Measurements from ENCODE around the gene MICOS13.

The MICOS13 gene

GRCh38 chr19:5652261-5652660, 28.1 kb downstream of the MICOS13 start:
- TF ChIP-seq POLR2A (IDR thresholded peaks at IDR 0.05; ENCODE audit: low read depth, low read length) = no peak
- DNase-seq (ENCODE audit: insufficient read length, low spot score) (no peak), FAIRE-seq (no peak)

- no peak for DNase-seq (ENCODE audit: insufficient read length, low spot score)
- no peak for TF ChIP-seq POLR2A (IDR thresholded peaks at IDR 0.05; ENCODE audit: low read depth, low read length)
- FAIRE-seq = no peak
Observed at GRCh38 chr19:5651361-5651760, 29.0 kb downstream of the MICOS13 start.

GRCh38 chr19:5648464-5648863, 31.9 kb downstream of the MICOS13 start:
- DNase-seq (ENCODE audit: insufficient read length, low spot score) (no peak), FAIRE-seq (no peak)
- TF ChIP-seq POLR2A (IDR thresholded peaks at IDR 0.05; ENCODE audit: low read depth, low read length) = no peak

GRCh38 chr19:5646703-5647102, 33.6 kb downstream of the MICOS13 start:
- TF ChIP-seq POLR2A (IDR thresholded peaks at IDR 0.05; ENCODE audit: low read depth, low read length) = no peak
- FAIRE-seq = no peak
- no peak for DNase-seq (ENCODE audit: insufficient read length, low spot score)

- FAIRE-seq (no peak), DNase-seq (ENCODE audit: insufficient read length, low spot score) (no peak)
- no peak for TF ChIP-seq POLR2A (IDR thresholded peaks at IDR 0.05; ENCODE audit: low read depth, low read length)
Observed at GRCh38 chr19:5645409-5645808, 34.9 kb downstream of the MICOS13 start.

GRCh38 chr19:5644037-5644436, 36.3 kb downstream of the MICOS13 start:
- DNase-seq (ENCODE audit: insufficient read length, low spot score) (no peak), FAIRE-seq (no peak)
- TF ChIP-seq POLR2A (IDR thresholded peaks at IDR 0.05; ENCODE audit: low read depth, low read length) = no peak

GRCh38 chr19:5643060-5643459, 37.3 kb downstream of the MICOS13 start:
- DNase-seq (ENCODE audit: insufficient read length, low spot score) = no peak
- TF ChIP-seq POLR2A (IDR thresholded peaks at IDR 0.05; ENCODE audit: low read depth, low read length) = no peak
- FAIRE-seq = no peak

GRCh38 chr19:5642204-5642603, 38.1 kb downstream of the MICOS13 start:
- no peak for FAIRE-seq
- no peak for TF ChIP-seq POLR2A (IDR thresholded peaks at IDR 0.05; ENCODE audit: low read depth, low read length)
- no peak for DNase-seq (ENCODE audit: insufficient read length, low spot score)

DNA sequence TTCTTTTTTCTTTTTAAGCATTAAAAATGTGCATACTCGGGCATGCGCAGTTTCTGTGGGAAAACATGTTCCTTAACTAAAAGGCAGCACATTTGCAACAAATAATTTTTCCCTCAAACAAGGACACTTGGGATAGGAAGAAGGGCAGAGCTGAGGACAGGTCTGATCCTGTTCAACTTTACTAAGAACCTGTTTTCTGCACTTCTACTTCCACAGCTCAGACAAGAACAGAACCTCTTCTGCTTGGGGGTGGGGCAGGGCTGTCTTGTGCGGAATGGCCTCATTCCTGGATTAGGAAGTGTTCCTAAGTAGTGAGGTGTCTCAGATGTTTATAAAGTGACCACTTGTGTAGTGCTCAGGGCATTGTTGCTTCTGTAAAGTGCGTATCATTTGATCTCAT, 39.1 kb downstream of the MICOS13 start:
- TF ChIP-seq POLR2A (IDR thresholded peaks at IDR 0.05; ENCODE audit: low read depth, low read length) = no peak
- no peak for DNase-seq (ENCODE audit: insufficient read length, low spot score)
- FAIRE-seq = no peak

DNA sequence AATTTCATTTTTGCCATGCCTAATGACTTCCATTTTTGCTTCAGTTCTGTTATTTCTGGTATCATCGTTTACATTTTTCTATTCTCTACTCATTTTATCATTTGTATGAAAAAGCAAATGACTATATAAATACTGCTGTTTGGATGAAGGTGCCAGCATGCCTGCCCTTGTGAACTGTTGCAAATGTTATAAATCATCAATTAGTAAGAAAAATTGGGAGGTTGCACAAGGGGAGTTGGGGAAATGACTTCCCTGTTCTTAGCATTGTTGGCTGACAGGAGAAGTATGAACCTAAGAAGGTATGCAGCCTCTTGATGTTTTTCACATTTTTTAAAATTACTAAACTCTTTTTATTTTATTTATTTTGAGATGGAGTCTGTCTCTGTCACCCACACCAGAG, 42.3 kb downstream of the MICOS13 start:
- no peak for FAIRE-seq
- no peak for TF ChIP-seq POLR2A (IDR thresholded peaks at IDR 0.05; ENCODE audit: low read depth, low read length)

DNA sequence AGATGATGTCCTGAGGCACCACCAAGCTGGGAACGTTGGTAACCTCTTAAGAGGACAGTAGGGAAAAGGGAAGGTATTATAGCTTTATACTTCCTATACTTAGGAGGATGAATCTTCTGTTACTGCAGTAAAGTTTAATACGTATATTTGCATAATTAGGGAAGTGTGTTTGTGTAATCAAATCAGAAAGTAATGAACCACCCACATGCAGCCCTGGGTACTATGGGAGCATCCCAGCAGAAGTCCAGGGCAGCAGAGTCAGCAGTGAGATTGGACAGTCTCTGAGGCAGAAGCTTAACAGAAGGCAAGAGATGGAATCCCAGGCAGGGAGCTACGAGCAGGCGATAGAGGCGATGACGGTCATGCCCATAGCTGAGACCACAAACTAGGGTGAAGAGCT, 44.9 kb downstream of the MICOS13 start:
- no peak for DNase-seq (ENCODE audit: insufficient read length, low spot score)
- no peak for TF ChIP-seq POLR2A (IDR thresholded peaks at IDR 0.05; ENCODE audit: low read depth, low read length)
- FAIRE-seq = no peak

More for the DNA sequence above, 42.3 kb downstream of the MICOS13 start:
- no peak for DNase-seq (ENCODE audit: insufficient read length, low spot score)

DNA sequence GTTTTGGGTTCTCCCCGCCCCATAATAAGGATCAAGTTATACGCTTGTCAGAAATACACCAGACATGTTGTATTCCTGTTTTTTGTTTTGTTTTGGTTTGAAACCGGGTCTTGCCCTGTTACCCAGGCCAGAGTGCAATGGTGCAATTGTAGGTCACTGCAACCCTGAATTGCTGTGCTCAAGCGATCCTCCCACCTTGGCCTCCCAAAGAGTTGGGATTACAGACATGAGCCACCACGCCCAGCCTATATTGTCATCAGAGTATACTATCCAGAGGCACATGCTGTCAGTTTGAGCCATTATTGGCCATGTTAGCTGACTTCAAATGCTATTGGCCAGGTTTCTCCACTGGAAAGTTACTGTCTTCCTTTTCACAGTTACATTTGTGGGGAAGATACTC, 47.7 kb downstream of the MICOS13 start:
- no peak for TF ChIP-seq POLR2A (IDR thresholded peaks at IDR 0.05; ENCODE audit: low read depth, low read length)
- DNase-seq (ENCODE audit: insufficient read length, low spot score) (no peak), FAIRE-seq (no peak)

DNA sequence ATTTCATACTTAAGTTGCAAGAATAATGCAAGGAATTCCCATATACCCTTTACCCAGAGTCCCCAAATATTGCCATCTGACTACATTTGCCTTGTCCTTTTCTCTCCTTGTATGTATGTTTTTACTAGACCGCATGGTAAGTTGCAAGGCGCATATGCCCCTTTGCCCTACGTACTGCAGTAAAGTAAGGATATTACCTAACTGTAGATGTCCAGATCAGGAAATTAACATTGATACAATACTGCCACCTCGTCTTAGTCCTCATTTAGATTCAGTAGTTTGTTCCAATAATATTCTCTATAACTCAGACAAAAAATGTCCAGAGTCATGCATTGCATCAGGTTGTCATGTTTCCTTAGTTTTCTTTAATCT, 48.1 kb downstream of the MICOS13 start:
- DNase-seq (ENCODE audit: insufficient read length, low spot score) = no peak
- FAIRE-seq = no peak
- TF ChIP-seq POLR2A (IDR thresholded peaks at IDR 0.05; ENCODE audit: low read depth, low read length) = no peak

DNA sequence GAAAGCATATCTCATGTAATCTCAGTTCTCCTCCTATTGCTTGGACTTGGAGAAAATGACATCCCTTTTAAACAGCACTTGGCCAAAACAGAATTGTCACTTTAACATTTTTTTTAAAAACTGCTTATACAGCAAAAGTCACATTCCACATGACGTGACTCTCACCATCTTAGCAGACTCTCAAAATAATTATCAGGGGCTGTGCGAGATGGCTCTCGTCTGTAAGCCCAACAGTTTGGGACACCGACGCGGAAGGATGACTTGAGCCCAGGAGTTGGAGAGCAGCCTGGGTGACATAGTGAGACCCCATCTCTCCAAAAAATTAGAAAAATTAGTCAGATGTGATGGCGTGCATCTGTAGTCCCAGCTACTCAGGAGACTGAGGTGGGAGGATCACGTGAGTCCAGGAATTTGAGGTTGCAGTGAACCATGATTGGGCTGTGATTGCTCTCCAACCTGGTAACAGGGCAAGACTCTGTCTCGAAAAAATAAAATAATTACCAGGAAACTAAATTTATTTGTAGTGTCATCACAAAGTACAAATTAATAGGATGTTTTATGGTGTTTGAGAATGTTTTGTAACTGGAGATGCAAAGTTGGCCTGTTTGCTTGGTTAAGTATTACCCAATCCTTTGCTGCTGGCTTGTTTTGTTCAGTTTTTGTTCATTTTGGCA, 48.6 kb downstream of the MICOS13 start:
- no peak for TF ChIP-seq POLR2A (IDR thresholded peaks at IDR 0.05; ENCODE audit: low read depth, low read length)
- no peak for FAIRE-seq
- DNase-seq (ENCODE audit: insufficient read length, low spot score) = no peak

- DNase-seq (ENCODE audit: insufficient read length, low spot score) = no peak
- no peak for FAIRE-seq
- TF ChIP-seq POLR2A (IDR thresholded peaks at IDR 0.05; ENCODE audit: low read depth, low read length) = no peak
Observed at GRCh38 chr19:5628919-5629481, 51.3 kb downstream of the MICOS13 start.

Data from H54 (cell line).